SK-N-SH treated with all-trans-retinoic acid at 6 μM for 48 hours (cell line): Measurements from ENCODE around the gene CLMN.
A peak's percentile ranks its signal among the peaks of the same experiment; 100 is the strongest.
"Not testable (repeated sequence)": the region's sequence is repeated elsewhere in the genome, so short reads cannot be mapped to it uniquely, and the experiment has no call there.

Experiments
- ATAC-seq: fragments of 200-7000 bp; cut with Tn5 transposase; 3 replicates; pipeline ENCODE4 v1.9.1; 2020; ENCODE audit warnings: mild to moderate bottlenecking, moderate library complexity
- ARNTL ChIP-seq: fragments of 450-650 bp; formaldehyde crosslinking; IDR thresholded peaks from 2 replicates; pipeline ENCODE4 v1.5.0; 2020; ENCODE audit warnings: low read depth, mild to moderate bottlenecking, moderate library complexity, borderline replicate concordance
- BACH2 ChIP-seq: fragments of 250-450 bp; sonication (Bioruptor Pico); IDR thresholded peaks from 2 replicates; pipeline ENCODE4 v1.9.0; 2021; ENCODE audit warnings: mild to moderate bottlenecking, borderline replicate concordance
- CREB5 ChIP-seq: fragments of 250-450 bp; sonication (Bioruptor Pico); IDR thresholded peaks from 2 replicates; pipeline ENCODE4 v1.5.1; 2020; ENCODE audit warnings: low read depth, mild to moderate bottlenecking, moderate library complexity
- CSDC2 ChIP-seq: fragments of 250-450 bp; sonication (Bioruptor Pico); IDR thresholded peaks from 2 replicates; pipeline ENCODE4 v1.5.0; 2020; ENCODE audit warnings: mild to moderate bottlenecking, moderate library complexity
- ESRRG ChIP-seq: fragments of 250-450 bp; sonication (Bioruptor Pico); IDR thresholded peaks from 2 replicates; pipeline ENCODE4 v1.6.1; 2021; ENCODE audit warnings: mild to moderate bottlenecking
- GLIS3 ChIP-seq: fragments of 250-450 bp; sonication (Bioruptor Pico); IDR thresholded peaks from 2 replicates; pipeline ENCODE4 v1.5.0; 2020; ENCODE audit warnings: mild to moderate bottlenecking, moderate library complexity
- ISL1 ChIP-seq: fragments of 250-450 bp; sonication (Bioruptor Pico); IDR thresholded peaks from 2 replicates; pipeline ENCODE4 v2.1.2; 2022; ENCODE audit warnings: mild to moderate bottlenecking, moderate library complexity
- OSR1 ChIP-seq: fragments of 250-450 bp; sonication (Bioruptor Pico); IDR thresholded peaks from 2 replicates; pipeline ENCODE4 v1.8.0; 2022; ENCODE audit warnings: moderate library complexity, mild to moderate bottlenecking, inconsistent platforms
- PPARA ChIP-seq: fragments of 250-450 bp; sonication (Bioruptor Pico); IDR thresholded peaks from 2 replicates; pipeline ENCODE4 v1.5.0; 2020; ENCODE audit warnings: mild to moderate bottlenecking, borderline replicate concordance
- RARB ChIP-seq: fragments of 250-450 bp; sonication (Bioruptor Pico); IDR thresholded peaks from 2 replicates; pipeline ENCODE4 v1.8.0; 2021; ENCODE audit warnings: mild to moderate bottlenecking, moderate library complexity
- SNAI2 ChIP-seq: fragments of 250-450 bp; sonication (Bioruptor Pico); IDR thresholded peaks from 2 replicates; pipeline ENCODE4 v1.5.0; 2020; ENCODE audit warnings: mild to moderate bottlenecking, moderate library complexity
- TCF4 ChIP-seq: fragments of 250-450 bp; sonication (Bioruptor Pico); IDR thresholded peaks from 2 replicates; pipeline ENCODE4 v1.8.0; 2021; ENCODE audit warnings: mild to moderate bottlenecking, moderate library complexity, borderline replicate concordance
- TOX ChIP-seq: fragments of 250-450 bp; sonication (Bioruptor Pico); IDR thresholded peaks from 2 replicates; pipeline ENCODE4 v1.8.0; 2021; ENCODE audit warnings: mild to moderate bottlenecking, moderate library complexity, borderline replicate concordance
- ZC3H10 ChIP-seq: fragments of 250-450 bp; sonication (Bioruptor Pico); IDR thresholded peaks from 2 replicates; pipeline ENCODE4 v1.5.1; 2021; ENCODE audit warnings: mild to moderate bottlenecking, moderate library complexity
- ZFP3 ChIP-seq: fragments of 250-450 bp; sonication (Bioruptor Pico); IDR thresholded peaks from 2 replicates; pipeline ENCODE4 v1.5.0; 2020; ENCODE audit warnings: mild to moderate bottlenecking, moderate library complexity
- ZFP30 ChIP-seq: fragments of 450-650 bp; formaldehyde crosslinking; IDR thresholded peaks from 2 replicates; pipeline ENCODE4 v1.5.0; 2022; ENCODE audit warnings: mild to moderate bottlenecking, moderate library complexity
- ZNF565 ChIP-seq: fragments of 450-650 bp; formaldehyde crosslinking; conservative IDR thresholded peaks from 2 replicates; pipeline ENCODE4 v1.5.0; 2020; ENCODE audit warnings: low read depth, mild to moderate bottlenecking, moderate library complexity
- ZNF70 ChIP-seq: fragments of 450-650 bp; formaldehyde crosslinking; IDR thresholded peaks from 2 replicates; pipeline ENCODE4 v1.5.0; 2020; ENCODE audit warnings: mild to moderate bottlenecking, moderate library complexity
- ZNF8 ChIP-seq: fragments of 450-650 bp; formaldehyde crosslinking; IDR thresholded peaks from 2 replicates; pipeline ENCODE4 v1.5.0; 2020; ENCODE audit warnings: mild to moderate bottlenecking, moderate library complexity
- TF ChIP-seq, protein P1 (sequence below): fragments of 250-450 bp; sonication (Bioruptor Pico); IDR thresholded peaks from 2 replicates; pipeline ENCODE4 v1.5.1; 2021; ENCODE audit warnings: mild to moderate bottlenecking, moderate library complexity
- TF ChIP-seq, protein P2 (sequence below): fragments of 250-450 bp; sonication (Bioruptor Pico); IDR thresholded peaks from 2 replicates; pipeline ENCODE4 v1.8.0; 2020; ENCODE audit warnings: mild to moderate bottlenecking, moderate library complexity, borderline replicate concordance
- TF ChIP-seq, protein P3 (sequence below): fragments of 250-450 bp; sonication (Bioruptor Pico); IDR thresholded peaks from 2 replicates; pipeline ENCODE4 v1.5.0; 2020; ENCODE audit warnings: mild to moderate bottlenecking, moderate library complexity

Gene CLMN

DNA sequence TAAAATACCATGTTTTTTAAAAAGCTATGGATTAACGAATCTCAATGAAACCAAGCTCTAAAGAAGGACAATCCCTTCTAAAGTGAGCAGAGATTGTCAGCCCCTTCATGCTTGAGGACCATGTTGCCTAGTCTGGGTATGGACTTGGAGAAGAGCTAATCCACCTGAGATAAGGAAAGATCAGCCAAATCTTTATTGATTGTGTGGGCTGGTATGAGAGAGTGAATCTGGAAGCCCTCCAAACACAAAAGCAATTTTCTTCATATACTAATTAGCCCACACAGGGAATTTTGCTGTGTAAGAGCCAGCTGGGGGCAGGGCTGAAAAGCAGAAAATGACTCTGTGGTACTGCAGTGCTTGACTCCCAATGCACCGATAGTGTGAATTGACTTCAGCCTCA is 115.0 kb downstream of the CLMN start:
- TF ChIP-seq, protein P1, sequence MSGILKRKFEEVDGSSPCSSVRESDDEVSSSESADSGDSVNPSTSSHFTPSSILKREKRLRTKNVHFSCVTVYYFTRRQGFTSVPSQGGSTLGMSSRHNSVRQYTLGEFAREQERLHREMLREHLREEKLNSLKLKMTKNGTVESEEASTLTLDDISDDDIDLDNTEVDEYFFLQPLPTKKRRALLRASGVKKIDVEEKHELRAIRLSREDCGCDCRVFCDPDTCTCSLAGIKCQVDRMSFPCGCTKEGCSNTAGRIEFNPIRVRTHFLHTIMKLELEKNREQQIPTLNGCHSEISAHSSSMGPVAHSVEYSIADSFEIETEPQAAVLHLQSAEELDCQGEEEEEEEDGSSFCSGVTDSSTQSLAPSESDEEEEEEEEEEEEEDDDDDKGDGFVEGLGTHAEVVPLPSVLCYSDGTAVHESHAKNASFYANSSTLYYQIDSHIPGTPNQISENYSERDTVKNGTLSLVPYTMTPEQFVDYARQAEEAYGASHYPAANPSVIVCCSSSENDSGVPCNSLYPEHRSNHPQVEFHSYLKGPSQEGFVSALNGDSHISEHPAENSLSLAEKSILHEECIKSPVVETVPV (CRISPR knock-in tag) = no peak

GRCh38 chr14:95201745-95202144 is 118.0 kb downstream of the CLMN start:
- not testable (repeated sequence) for ATAC-seq

More for the DNA sequence above, 115.0 kb downstream of the CLMN start:
- ATAC-seq = no peak

GRCh38 chr14:95200404-95200803 is 119.3 kb downstream of the CLMN start:
- no peak for ATAC-seq
- TF ChIP-seq GLIS3 (CRISPR knock-in tag) = no peak
- no peak for TF ChIP-seq TCF4 (CRISPR knock-in tag)
- no peak for TF ChIP-seq SNAI2 (CRISPR knock-in tag)
- TF ChIP-seq ESRRG (CRISPR knock-in tag) = no peak
- TF ChIP-seq, protein P2, sequence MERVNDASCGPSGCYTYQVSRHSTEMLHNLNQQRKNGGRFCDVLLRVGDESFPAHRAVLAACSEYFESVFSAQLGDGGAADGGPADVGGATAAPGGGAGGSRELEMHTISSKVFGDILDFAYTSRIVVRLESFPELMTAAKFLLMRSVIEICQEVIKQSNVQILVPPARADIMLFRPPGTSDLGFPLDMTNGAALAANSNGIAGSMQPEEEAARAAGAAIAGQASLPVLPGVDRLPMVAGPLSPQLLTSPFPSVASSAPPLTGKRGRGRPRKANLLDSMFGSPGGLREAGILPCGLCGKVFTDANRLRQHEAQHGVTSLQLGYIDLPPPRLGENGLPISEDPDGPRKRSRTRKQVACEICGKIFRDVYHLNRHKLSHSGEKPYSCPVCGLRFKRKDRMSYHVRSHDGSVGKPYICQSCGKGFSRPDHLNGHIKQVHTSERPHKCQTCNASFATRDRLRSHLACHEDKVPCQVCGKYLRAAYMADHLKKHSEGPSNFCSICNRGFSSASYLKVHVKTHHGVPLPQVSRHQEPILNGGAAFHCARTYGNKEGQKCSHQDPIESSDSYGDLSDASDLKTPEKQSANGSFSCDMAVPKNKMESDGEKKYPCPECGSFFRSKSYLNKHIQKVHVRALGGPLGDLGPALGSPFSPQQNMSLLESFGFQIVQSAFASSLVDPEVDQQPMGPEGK (CRISPR knock-in tag) = no peak
- no peak for TF ChIP-seq ZFP3 (CRISPR knock-in tag)
- TF ChIP-seq, all 23 proteins: peak for 0

More at GRCh38 chr14:95201745-95202144, 118.0 kb downstream of the CLMN start:
- peak; percentile 85 for TF ChIP-seq ZNF8 (CRISPR knock-in tag)

- no peak for TF ChIP-seq OSR1 (CRISPR knock-in tag)
- TF ChIP-seq ZNF70 (CRISPR knock-in tag) = no peak
- no peak for TF ChIP-seq RARB (CRISPR knock-in tag)
- no peak for TF ChIP-seq ZNF565 (CRISPR knock-in tag)
- TF ChIP-seq PPARA (CRISPR knock-in tag) = no peak
- no peak for TF ChIP-seq CREB5 (CRISPR knock-in tag)
- TF ChIP-seq TCF4 (CRISPR knock-in tag) = no peak
- TF ChIP-seq TOX (CRISPR knock-in tag) = no peak
- TF ChIP-seq CSDC2 (CRISPR knock-in tag) = no peak
- no peak for TF ChIP-seq SNAI2 (CRISPR knock-in tag)
- TF ChIP-seq, protein P3, sequence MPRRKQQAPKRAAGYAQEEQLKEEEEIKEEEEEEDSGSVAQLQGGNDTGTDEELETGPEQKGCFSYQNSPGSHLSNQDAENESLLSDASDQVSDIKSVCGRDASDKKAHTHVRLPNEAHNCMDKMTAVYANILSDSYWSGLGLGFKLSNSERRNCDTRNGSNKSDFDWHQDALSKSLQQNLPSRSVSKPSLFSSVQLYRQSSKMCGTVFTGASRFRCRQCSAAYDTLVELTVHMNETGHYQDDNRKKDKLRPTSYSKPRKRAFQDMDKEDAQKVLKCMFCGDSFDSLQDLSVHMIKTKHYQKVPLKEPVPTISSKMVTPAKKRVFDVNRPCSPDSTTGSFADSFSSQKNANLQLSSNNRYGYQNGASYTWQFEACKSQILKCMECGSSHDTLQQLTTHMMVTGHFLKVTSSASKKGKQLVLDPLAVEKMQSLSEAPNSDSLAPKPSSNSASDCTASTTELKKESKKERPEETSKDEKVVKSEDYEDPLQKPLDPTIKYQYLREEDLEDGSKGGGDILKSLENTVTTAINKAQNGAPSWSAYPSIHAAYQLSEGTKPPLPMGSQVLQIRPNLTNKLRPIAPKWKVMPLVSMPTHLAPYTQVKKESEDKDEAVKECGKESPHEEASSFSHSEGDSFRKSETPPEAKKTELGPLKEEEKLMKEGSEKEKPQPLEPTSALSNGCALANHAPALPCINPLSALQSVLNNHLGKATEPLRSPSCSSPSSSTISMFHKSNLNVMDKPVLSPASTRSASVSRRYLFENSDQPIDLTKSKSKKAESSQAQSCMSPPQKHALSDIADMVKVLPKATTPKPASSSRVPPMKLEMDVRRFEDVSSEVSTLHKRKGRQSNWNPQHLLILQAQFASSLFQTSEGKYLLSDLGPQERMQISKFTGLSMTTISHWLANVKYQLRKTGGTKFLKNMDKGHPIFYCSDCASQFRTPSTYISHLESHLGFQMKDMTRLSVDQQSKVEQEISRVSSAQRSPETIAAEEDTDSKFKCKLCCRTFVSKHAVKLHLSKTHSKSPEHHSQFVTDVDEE (CRISPR knock-in tag) = no peak
- TF ChIP-seq BACH2 (CRISPR knock-in tag) = no peak
- no peak for TF ChIP-seq ZFP3 (CRISPR knock-in tag)
- no peak for TF ChIP-seq ISL1 (CRISPR knock-in tag)
- TF ChIP-seq ZC3H10 = no peak
- TF ChIP-seq ARNTL (CRISPR knock-in tag) = no peak
- TF ChIP-seq ZFP30 (CRISPR knock-in tag) = no peak
- no peak for ATAC-seq
Observed at GRCh38 chr14:95199298-95199983, 120.3 kb downstream of the CLMN start.
